GM18520 (cell line): Measurements from ENCODE around the gene AGMO.

ENCODE experiments used
- ATAC-seq: cut with Tn5 transposase; IDR thresholded peaks from one replicate; pipeline ENCODE4 v1.9.1; 2021; ENCODE audit not compliant: unreplicated experiment

Gene AGMO

GRCh38 chr7:15462721-15463389 lies 99.0 kb downstream of the AGMO start:
- no peak for ATAC-seq

- no peak for ATAC-seq
Observed at GRCh38 chr7:15461576-15461975, 100.2 kb downstream of the AGMO start.

DNA sequence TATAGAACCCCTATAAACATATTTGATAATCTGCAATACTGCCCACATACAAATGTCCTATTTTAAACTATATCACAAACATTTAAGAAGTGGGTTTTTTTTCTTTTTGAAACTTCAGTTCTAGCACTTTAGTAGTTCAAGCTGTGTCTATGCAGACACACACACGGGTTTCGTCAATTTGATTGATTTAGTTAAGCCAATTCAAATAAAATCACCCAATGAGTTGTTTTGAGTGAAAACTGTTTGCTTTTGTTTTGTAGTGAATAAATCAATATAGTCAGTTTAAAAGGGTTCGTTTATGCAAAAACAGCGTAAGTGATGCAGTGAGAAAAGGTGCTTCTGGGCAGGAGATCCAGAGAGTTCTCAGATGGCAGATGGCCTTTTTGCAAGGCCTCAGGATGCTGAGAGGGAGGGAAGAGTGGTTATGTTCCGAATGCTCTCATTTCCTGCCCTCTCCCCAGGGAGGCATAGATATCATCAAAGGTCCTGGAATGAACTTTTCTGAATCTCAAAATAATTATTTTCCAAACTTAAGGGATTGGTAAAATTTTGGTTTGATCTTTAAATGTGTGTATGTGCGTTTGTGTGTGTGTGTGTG lies 102.7 kb downstream of the AGMO start:
- ATAC-seq = no peak

DNA sequence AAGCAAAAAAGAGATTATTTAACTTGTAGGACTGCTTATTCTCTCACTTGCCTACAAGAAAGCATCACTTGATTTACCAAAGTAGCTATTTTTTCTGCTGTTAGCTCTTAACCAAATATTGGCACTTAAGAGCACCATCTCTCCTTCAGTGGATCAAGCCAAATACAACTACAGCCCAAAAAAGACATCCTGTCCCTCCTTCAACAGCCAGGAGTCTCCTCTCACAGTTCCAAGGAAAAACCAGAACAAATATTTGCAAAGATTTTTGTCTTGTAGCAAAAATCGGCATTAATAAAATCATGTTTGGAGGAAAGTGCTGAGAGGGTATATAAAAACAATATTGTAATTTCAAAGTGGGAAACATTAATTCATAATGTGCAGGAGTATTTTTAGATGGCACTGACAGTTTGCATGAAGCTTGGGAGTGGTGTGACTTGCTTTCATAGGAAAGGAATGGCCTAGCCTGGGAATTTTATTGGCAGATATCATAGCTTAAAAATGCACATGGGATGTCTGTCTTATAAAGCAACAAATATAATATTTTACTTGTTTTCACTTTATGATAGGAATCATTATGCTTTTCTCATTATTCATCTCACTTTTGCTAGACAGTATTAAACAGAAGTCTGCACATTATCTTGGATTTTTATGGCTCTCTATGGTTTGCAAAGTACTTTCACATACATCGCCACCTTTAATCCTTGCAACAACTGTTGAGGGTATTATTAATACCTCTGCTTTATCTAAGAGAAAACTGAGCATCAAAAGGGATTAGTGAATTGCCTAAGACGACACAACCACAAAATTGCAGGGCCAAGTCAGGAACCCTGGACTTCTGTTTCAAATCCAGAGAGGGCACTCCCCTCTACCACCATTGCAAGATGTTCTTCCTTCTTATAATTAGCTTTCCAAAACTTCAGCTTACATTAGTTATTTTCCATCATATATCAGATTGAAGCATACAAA lies 103.5 kb downstream of the AGMO start:
- ATAC-seq = no peak

- ATAC-seq = no peak
Observed at GRCh38 chr7:15452670-15453069, 109.1 kb downstream of the AGMO start.

DNA sequence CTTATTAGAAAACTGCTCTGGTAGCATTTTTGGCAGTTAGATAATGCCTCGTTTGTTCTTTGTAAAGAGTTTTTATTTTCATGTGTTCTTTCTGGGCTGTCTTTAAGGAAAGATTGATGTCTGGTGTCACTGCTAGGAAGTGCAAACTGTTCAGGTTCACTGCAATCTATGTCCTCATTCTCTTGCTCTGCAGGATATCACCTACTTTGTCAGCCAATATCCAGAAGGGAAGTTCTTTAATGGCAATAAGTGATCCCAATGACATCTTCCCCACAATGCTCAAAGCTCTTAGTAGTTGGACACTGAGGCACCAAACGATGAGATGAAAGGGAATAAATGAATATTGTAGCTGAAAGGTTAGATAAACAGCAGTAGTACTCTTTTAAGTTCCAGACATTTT lies 115.1 kb downstream of the AGMO start:
- ATAC-seq = no peak

DNA sequence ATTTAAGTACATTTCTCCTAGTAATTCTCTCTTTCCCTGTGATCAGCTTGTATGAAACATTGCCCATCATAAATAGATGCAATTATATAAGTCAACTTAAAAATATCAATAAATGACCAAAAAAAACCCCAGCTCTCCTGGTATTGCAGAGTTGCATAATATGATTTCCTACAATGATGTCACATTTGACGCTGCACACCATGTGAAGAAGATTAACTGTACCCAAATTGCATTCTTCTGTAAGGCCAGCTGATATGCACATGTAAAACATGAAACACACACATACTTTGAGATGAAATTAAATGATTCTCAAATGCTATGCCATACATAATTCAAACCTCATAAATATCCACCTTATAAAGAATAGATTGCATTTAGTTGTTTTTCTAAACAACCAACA lies 115.5 kb downstream of the AGMO start:
- ATAC-seq = no peak

DNA sequence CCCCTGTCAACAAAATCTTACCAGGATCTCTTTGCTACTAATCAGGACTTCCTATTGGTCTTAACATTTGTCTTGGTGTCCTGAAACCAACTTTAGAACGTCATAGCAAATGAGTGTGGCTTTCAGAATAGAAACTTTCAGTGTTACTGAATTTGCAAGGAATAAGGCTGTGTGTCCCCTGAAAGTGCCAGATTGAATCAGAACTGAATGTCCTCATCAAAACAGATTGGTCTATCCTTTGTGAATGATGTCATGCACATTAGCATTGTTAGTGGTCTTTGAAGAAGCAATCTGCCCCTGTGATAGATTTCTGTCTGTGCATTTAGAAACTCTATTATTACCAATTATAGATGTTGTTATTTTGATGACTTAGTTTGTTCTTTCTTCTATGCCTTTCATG lies 119.9 kb downstream of the AGMO start:
- ATAC-seq = no peak

- no peak for ATAC-seq
Observed at GRCh38 chr7:15440482-15440881, 121.3 kb downstream of the AGMO start.

GRCh38 chr7:15439853-15440252 lies 122.0 kb downstream of the AGMO start:
- no peak for ATAC-seq

DNA sequence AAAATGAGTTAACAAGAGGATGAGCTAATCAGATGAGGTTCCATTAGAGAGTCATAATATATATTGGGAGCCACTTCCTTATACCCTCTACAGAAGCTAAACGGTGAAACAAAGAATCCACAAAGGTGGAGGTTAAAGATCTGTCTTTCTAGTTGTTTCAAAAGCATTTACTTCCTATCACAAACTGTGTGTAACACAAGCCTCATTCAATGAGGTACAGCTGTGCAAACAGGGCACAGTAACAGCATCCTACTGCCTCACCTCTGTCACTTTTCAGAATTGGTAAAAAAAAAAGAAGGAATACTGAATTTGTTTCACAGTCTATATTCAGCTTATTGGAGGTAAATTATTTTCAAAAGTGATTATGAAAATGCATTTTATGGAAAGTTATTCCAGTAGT lies 128.7 kb downstream of the AGMO start:
- ATAC-seq = no peak

- ATAC-seq = no peak
Observed at GRCh38 chr7:15430911-15431310, 130.9 kb downstream of the AGMO start.

DNA sequence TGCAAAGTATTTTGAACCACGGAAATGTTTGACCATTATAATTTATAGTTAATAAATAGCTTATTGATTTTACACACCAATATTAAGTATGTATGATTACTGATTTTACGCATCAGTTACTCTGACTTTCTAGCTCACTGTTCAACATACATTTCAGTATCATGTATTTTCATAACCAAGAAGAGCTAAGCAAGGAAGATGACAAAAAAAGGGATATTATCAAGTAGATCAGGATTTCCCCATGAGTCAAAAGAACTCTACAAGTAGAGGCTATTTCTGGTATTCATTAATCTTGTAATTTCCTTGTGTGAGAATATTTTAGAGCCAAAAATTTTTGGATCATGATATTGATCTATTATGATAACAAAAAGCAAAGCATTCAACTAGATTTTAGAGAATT lies 131.6 kb downstream of the AGMO start:
- no peak for ATAC-seq

- no peak for ATAC-seq
Observed at GRCh38 chr7:15424468-15424867, 137.3 kb downstream of the AGMO start.

- no peak for ATAC-seq
Observed at GRCh38 chr7:15419596-15419995, 142.2 kb downstream of the AGMO start.

DNA sequence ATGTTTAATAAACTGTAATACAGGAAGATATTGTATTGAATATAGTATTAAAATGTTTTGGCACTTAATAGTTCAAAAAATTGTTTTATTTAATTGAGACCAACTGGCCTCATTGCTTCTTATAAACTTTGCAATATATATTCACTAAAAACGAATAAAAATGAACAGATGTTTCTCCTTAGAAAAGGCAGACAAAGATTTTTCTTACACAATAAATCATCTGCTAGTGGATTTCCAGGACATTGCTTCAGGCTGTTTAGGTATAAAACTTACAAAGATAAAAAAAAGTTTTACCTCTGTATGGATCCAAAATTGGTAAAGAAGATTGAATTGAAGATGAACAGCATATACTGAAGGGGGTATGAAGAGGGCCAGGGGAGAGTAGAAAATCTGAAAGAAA lies 143.6 kb downstream of the AGMO start:
- ATAC-seq = no peak

GRCh38 chr7:15417341-15417988 lies 144.3 kb downstream of the AGMO start:
- no peak for ATAC-seq

- no peak for ATAC-seq
Observed at GRCh38 chr7:15411019-15411418, 150.8 kb downstream of the AGMO start.

- ATAC-seq = no peak
Observed at GRCh38 chr7:15407910-15408309, 153.9 kb downstream of the AGMO start.

DNA sequence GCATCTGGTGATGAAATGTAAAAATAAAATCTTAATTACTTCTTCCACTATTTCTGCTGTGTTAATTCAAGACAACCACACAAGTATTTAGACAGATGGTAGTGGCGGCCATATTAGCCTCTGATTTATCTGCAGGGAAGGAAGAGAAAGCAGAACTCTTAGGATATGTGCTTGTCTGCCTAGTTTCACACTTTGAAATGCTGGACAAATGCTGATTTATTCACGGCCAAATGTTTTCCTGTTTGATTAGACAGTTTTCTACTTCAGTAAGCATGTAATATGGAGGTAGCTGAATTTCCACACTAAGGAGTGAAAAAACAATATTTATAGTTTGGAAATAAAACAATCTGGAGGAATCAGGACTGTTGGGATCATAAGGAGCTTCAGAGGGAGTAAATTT lies 158.1 kb downstream of the AGMO start:
- no peak for ATAC-seq

DNA sequence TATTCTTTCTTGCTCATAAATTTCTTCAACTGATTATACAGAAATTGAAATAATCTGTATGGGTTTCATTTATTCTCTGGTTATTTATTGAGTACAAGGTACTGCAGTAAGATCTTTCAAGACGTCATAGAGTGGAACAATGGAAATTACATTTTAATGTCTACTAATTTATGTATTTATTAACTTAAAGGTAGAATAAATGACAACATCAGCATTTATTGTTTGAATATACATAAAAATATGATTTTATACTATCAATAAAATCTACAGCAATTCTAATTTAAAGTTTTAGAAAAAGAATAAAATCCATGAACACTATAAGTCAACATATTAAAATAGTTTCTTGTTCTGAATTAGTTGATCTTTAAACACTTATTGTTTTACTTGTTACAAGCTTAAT lies 158.5 kb downstream of the AGMO start:
- no peak for ATAC-seq
